T1000 (cell line): Measurements from ENCODE around the gene IPO11.
"Not testable (repeated sequence)": the region's sequence is repeated elsewhere in the genome, so short reads cannot be mapped to it uniquely, and the experiment has no call there.

Source experiments
- DNase-seq: peaks from one replicate; lab custom pipeline; 2025; ENCODE audit warnings: mixed read lengths; lab: John Stamatoyannopoulos, UW

Gene IPO11

GRCh38 chr5:62645223-62645622, 232.7 kb downstream of the IPO11 start:
- DNase-seq, result no peak

GRCh38 chr5:62647241-62647640, 234.7 kb downstream of the IPO11 start:
- no peak for DNase-seq

GRCh38 chr5:62649025-62649424, 236.5 kb downstream of the IPO11 start:
- no peak for DNase-seq

GRCh38 chr5:62649476-62650113, 237.0 kb downstream of the IPO11 start:
- DNase-seq, result no peak

- DNase-seq, result no peak
Observed at GRCh38 chr5:62650197-62650596, 237.6 kb downstream of the IPO11 start.

GRCh38 chr5:62652225-62652624, 239.7 kb downstream of the IPO11 start:
- no peak for DNase-seq

- DNase-seq, result no peak
Observed at GRCh38 chr5:62653001-62653863, 240.7 kb downstream of the IPO11 start.

- no peak for DNase-seq
Observed at GRCh38 chr5:62653864-62654575, 241.5 kb downstream of the IPO11 start.

- DNase-seq, result not testable (repeated sequence)
Observed at GRCh38 chr5:62657772-62658171, 245.2 kb downstream of the IPO11 start.

GRCh38 chr5:62661126-62661525, 248.6 kb downstream of the IPO11 start:
- no peak for DNase-seq

GRCh38 chr5:62662521-62662920, 250.0 kb downstream of the IPO11 start:
- DNase-seq, result no peak

- no peak for DNase-seq
Observed at GRCh38 chr5:62671479-62671878, 258.9 kb downstream of the IPO11 start.

GRCh38 chr5:62676596-62676995, 264.0 kb downstream of the IPO11 start:
- DNase-seq, result not testable (repeated sequence)
